ENCODE results near the gene LSAMP. TPM values are rescaled to one million over a fixed set of nuclear protein-coding genes. Genes with fewer than 3 reads are reported as not detected.
A peak's percentile ranks its signal among the peaks of the same experiment; 100 is the strongest.

Gene LSAMP
- total and polyA plus RNA-seq, 2 of the 8 experiments (the other 6 are each of a cell fraction or from before 2014, with no cell fraction given): 1.8 to 5.7 TPM

GRCh38 chr3:115783938-115784738, 661.1 kb downstream of the LSAMP start:
- H4K8ac ChIP-seq (ENCODE audit: extremely low read depth, insufficient read depth, low read length): peak overlapping the region; percentile 7; the same call in 1 of the 2 replicates
- no peak overlapping the region; the same call in 1 of the 2 replicates for H2AFZ ChIP-seq (ENCODE audit: low read length)
- no peak overlapping the region for H4K5ac ChIP-seq (ENCODE audit: insufficient read length, low read depth, low read length)
- no peaks in the 10 kb centered on the region for H3K79me2 ChIP-seq (ENCODE audit: control insufficient read depth in 1 of 2, insufficient read depth in 2 of 2, low read length in 2 of 2)
- H2BK120ac ChIP-seq (replicated peaks; ENCODE audit: low read depth, low read length): no peak overlapping the region
- H3K27me3 ChIP-seq (replicated peaks in 1 of 4; ENCODE audit: control insufficient read depth in 3 of 4, extremely low read depth in 1 of 4, insufficient read depth in 3 of 4, low read length in 3 of 4): no peaks in the 10 kb centered on the region
- H2BK12ac ChIP-seq (ENCODE audit: low read depth, low read length): no peak overlapping the region
- no peak overlapping the region for H3K27ac ChIP-seq (ENCODE audit: low read depth, low read length)
- H3K36me3 ChIP-seq (ENCODE audit: control insufficient read depth in 2 of 4, insufficient read depth in 4 of 4, low read length in 3 of 4): no peaks in the 10 kb centered on the region
- no peak overlapping the region for H3K18ac ChIP-seq (ENCODE audit: extremely low read depth, low read length)
- no peak overlapping the region for H3K56ac ChIP-seq (replicated peaks; ENCODE audit: insufficient read length, low read depth, low read length)
- H2AK5ac ChIP-seq (ENCODE audit: low read depth, low read length): no peak overlapping the region
- no peak overlapping the region for H4K91ac ChIP-seq (replicated peaks; ENCODE audit: insufficient read length, low read length)
- H3K23ac ChIP-seq (ENCODE audit: insufficient read length): no peak overlapping the region
- H3K9ac ChIP-seq (replicated peaks in 1 of 4; ENCODE audit: extremely low read depth in 1 of 4, low read depth in 3 of 4, low read length in 3 of 4): peak overlapping the region in 1 of 4 experiments; percentile 10; a peak in 2 of 7 replicates
- CTCF ChIA-PET (ENCODE audit: partially characterized antibody): interaction anchor here (0.5 to 4.3 kb wide), 48 partner anchors 10 to 1037 kb away, joined by 3 to 27 read pairs (median 4); partner anchors contain the start of gene ZBTB20
- H3K79me1 ChIP-seq (ENCODE audit: low read depth, low read length): no peaks in the 10 kb centered on the region
- POLR2A ChIA-PET (ENCODE audit: partially characterized antibody): interaction anchor here (0.6 to 1.4 kb wide), 4 partner anchors 9 to 566 kb away, joined by 3 to 7 read pairs (median 3); no protein-coding TSS in a partner anchor
- no peak overlapping the region for H2BK15ac ChIP-seq (ENCODE audit: low read length)
- FAIRE-seq: no peak
- no peak overlapping the region for H2BK20ac ChIP-seq (ENCODE audit: low read length)
- H3K4me3 ChIP-seq (ENCODE audit: extremely low read depth in 1 of 4, insufficient read depth in 2 of 4, low read depth in 3 of 4, low read length in 4 of 4): peak overlapping the region; percentile 46 to 80 (median 67)
- peaks cover 6% of the 10 kb centered on the region for H3K23me2 ChIP-seq (ENCODE audit: low read depth, low read length)
- no peaks in the 10 kb centered on the region for H3K9me3 ChIP-seq (ENCODE audit: insufficient read depth in 2 of 2, low read depth in 1 of 2, low read length in 1 of 2)
- peak overlapping the region; percentile 62 to 87 for H3K4me2 ChIP-seq (ENCODE audit: insufficient read depth in 1 of 2, low read depth in 2 of 2, low read length in 2 of 2)
- DNase-seq (ENCODE audit: low read depth in 1 of 2, low spot score in 2 of 2): peak; percentile 72 to 90
- peaks cover 0 to 2% of the 10 kb centered on the region in 2 experiments for H4K20me1 ChIP-seq (replicated peaks in 1 of 2; ENCODE audit: control insufficient read depth in 1 of 2, insufficient read depth in 2 of 2, low read length in 2 of 2)
- no peak overlapping the region for H3K4ac ChIP-seq (replicated peaks; ENCODE audit: insufficient read length, low read depth, low read length)
- peaks cover 0 to 3% (median under 1%) of the 10 kb centered on the region in 4 experiments; a peak in 1 of 7 replicates for H3K4me1 ChIP-seq (replicated peaks in 1 of 4; ENCODE audit: control insufficient read depth in 3 of 4, insufficient read depth in 4 of 4, low read length in 3 of 4)
- 1% methylated on average over 58 of the region's 81 CpGs; no CpG with 5 or more reads in 1 of the 2 experiments for WGBS, 2 experiments (ENCODE audit: extremely low coverage in 1 of 2, insufficient coverage in 1 of 2, insufficient read length in 1 of 2, insufficient replicate concordance in 2 of 2, low coverage in 1 of 2, low lambda C conversion rate in 2 of 2, missing lambda C conversion rate in 1 of 2)
- H2BK5ac ChIP-seq (ENCODE audit: low read depth, low read length): no peak overlapping the region
- no peak overlapping the region for H3K14ac ChIP-seq (ENCODE audit: insufficient read length)
- TF ChIP-seq EGR1 (IDR thresholded peaks at IDR 0.05; ENCODE audit: borderline replicate concordance, low read depth, low read length): peak; percentile 54; the same call in 1 of the 2 replicates
- peak; percentile 96 for TF ChIP-seq CTBP2 (IDR thresholded peaks at IDR 0.05; ENCODE audit: borderline replicate concordance, insufficient read depth, insufficient read length, low read length)
- 0 out of 2 replicates have a peak, but pooled peaks have one; percentile 45 for TF ChIP-seq CHD2 (IDR thresholded peaks at IDR 0.05; ENCODE audit: low read length)
- no peak for TF ChIP-seq BCL11A (IDR thresholded peaks at IDR 0.05; ENCODE audit: low read depth in 2 of 2, low read length in 2 of 2)
- TF ChIP-seq, protein P1, sequence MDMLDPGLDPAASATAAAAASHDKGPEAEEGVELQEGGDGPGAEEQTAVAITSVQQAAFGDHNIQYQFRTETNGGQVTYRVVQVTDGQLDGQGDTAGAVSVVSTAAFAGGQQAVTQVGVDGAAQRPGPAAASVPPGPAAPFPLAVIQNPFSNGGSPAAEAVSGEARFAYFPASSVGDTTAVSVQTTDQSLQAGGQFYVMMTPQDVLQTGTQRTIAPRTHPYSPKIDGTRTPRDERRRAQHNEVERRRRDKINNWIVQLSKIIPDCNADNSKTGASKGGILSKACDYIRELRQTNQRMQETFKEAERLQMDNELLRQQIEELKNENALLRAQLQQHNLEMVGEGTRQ (IDR thresholded peaks at IDR 0.05; ENCODE audit: low read length): no peak
- TF ChIP-seq, protein P2, sequence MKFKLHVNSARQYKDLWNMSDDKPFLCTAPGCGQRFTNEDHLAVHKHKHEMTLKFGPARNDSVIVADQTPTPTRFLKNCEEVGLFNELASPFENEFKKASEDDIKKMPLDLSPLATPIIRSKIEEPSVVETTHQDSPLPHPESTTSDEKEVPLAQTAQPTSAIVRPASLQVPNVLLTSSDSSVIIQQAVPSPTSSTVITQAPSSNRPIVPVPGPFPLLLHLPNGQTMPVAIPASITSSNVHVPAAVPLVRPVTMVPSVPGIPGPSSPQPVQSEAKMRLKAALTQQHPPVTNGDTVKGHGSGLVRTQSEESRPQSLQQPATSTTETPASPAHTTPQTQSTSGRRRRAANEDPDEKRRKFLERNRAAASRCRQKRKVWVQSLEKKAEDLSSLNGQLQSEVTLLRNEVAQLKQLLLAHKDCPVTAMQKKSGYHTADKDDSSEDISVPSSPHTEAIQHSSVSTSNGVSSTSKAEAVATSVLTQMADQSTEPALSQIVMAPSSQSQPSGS (IDR thresholded peaks at IDR 0.05; ENCODE audit: low read length): no peak
- no peak for TF ChIP-seq EZH2 (IDR thresholded peaks at IDR 0.05; ENCODE audit: low read depth, low read length, severe bottlenecking)
- no peak for TF ChIP-seq GABPA (IDR thresholded peaks at IDR 0.05; ENCODE audit: borderline replicate concordance, insufficient read depth, low read length)

All from H1 (cell line).